HG03520 (cell line): ENCODE data around the gene TNFAIP8.

Experiments
- ATAC-seq: cut with Tn5 transposase; IDR thresholded peaks from one replicate; pipeline ENCODE4 v1.9.1; 2021; ENCODE audit warnings: mild to moderate bottlenecking, moderate library complexity; ENCODE audit not compliant: unreplicated experiment

Gene TNFAIP8

GRCh38 chr5:119365847-119366539, 10.2 kb downstream of the TNFAIP8 start:
- ATAC-seq, result no peak

DNA sequence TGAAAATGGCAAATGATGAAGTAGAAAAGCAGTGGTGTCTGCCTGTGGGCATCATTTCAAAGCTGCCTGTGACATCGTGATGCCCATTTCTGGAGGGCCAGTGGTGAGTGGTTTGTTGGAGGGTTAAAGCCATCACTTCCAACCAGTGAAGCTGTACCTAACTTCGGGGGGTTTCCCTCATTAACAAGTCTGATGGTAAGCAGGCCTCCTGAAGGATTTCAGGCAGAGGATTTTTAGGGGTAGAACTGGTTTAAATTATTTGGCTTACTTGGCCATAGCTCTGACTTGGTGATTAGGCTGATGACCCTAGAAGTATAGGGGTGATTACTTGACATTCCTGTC, 10.7 kb downstream of the TNFAIP8 start:
- ATAC-seq, result no peak

- peak; percentile 79 for ATAC-seq
Measured at GRCh38 chr5:119367502-119368237, 11.9 kb downstream of the TNFAIP8 start.

- no peak for ATAC-seq
Measured at GRCh38 chr5:119368238-119368630, 12.4 kb downstream of the TNFAIP8 start.

GRCh38 chr5:119370486-119370885, 14.7 kb downstream of the TNFAIP8 start:
- ATAC-seq, result no peak

- no peak for ATAC-seq
Measured at GRCh38 chr5:119371146-119371545, 15.3 kb downstream of the TNFAIP8 start.

DNA sequence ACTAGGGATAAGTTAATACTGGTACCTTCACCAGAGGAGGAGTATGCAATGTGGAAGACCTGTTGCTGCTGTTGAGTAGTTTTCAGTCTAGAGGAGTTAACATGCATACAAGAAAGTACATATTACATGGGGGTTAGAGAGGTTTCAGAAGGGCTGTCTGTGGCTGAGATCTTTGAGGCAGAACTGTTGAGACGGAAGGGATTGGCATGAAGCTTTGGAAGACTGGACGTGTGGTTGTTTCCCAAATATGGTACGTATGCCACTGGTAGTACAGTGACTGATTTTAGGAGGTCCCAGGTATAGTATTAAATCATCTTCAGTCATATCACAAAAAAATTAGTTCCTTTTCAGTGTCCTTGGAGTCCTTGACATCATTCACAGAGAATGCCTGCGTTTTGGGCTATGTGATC, 17.6 kb downstream of the TNFAIP8 start:
- peak; percentile 41 for ATAC-seq

DNA sequence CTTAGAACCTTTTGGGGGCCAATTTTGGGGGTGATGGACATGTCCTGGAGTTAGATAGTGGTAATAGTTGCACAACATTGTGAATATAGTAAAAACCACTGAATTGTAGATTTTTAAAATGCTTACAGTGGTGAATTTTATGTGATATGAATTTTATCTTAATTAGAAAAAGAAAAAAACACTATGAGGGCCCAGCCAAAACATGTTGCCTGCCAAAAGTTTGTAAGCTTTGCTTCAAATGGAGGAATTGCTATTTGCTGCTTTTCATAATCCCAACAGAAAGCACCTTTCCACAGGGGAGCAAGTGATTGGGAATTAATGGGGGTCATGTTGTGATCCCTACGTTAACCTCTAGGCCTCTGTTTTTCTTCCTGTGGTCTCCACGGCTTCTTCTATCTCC, 19.1 kb downstream of the TNFAIP8 start:
- no peak for ATAC-seq

- ATAC-seq, result no peak
Measured at GRCh38 chr5:119377066-119377465, 21.2 kb downstream of the TNFAIP8 start.

- no peak for ATAC-seq
Measured at GRCh38 chr5:119378075-119378700, 22.4 kb downstream of the TNFAIP8 start.

DNA sequence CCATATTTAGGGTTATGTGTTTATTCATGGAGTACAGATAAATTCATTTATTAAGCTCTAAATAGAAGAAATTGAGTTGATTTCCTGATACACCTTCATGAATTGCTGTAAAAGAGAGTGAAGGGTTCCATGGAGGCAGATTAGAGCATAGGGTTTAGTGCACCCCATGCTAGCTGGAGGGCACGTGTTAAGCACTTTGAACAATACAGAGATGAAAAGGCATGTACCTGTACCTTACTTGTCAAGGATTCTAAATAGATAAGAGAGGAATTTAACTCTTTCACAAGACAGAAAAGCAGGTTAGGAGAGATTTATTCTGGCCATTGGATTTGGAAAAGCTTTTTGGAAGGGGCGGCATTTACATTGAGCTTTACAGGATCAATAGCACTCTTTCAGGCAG, 23.3 kb downstream of the TNFAIP8 start:
- no peak for ATAC-seq

DNA sequence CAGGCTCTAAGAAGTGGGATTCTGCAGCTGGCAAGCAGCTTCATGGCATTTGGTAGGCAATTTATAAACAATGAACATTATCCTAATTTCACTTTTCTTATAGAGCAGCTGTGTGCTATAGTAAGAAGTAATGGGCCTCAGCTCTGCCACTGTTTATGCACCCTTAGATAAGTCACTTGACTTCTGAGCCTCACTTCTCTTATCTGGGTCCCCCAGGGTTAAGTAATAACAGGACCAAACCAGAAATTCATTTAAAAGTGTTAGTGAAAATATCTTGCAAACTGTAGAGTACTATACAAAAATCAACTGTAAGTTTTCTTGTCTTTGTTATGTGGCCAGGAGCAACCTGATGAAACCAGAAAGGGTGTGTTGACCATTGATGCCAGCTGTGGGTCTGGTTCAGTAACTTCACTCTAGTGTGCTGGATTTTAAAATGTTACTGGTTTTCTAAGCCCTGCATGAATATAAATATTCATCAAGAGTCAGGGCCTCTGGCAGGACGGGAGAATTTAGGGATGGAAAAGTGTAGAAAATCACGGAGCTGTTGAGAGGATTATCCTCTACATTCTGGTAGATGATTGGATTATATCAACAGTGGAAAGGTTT, 24.2 kb downstream of the TNFAIP8 start:
- no peak for ATAC-seq

- no peak for ATAC-seq
Measured at GRCh38 chr5:119382169-119382568, 26.4 kb downstream of the TNFAIP8 start.

DNA sequence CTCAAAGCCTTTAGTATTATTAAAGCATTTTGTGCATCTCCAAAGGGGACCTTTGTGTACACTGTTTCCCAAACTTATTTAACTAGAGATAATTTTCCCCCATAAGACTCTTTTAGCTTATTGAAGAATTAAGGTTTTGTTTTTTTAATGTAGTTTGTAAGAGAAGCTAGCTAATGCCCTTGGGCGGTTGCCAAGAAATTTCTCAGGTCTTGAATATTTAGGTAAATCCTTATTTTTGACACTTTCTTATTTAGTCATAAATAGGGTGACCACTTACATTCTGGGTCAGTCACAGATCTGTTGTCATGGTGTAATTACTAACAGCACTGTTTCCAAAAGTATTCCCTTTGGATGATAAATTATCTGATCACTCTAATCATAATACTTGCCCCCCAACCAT, 27.2 kb downstream of the TNFAIP8 start:
- no peak for ATAC-seq

GRCh38 chr5:119385136-119385535, 29.3 kb downstream of the TNFAIP8 start:
- peak; percentile 37 for ATAC-seq

DNA sequence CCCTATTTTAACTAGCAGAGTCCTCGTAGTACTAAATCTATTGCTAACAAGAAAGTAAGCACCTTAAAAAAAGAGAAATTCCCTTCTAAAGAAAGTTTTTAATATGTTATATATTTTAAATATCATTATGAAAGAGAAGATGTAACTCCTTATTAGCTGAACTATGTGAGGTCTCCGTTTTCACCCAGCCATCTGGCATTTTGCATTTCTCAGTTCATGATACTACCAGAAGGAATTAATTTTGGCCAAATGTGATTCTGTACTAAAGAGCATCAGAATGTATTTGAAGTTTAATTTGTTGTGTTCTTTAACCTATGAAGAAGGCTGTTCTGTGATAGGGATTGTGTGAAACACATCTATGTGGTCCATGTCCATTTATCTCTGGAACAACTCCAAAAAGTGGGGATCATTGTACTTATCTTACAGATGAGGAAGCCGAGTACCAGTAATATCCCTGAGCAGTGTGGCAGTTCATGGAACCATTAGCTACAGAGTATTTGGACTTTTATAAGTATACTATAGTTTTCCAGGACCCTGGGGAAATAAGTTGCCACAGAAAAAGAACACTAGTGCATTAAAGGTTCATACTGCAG, 29.8 kb downstream of the TNFAIP8 start:
- peak; percentile 24 for ATAC-seq

DNA sequence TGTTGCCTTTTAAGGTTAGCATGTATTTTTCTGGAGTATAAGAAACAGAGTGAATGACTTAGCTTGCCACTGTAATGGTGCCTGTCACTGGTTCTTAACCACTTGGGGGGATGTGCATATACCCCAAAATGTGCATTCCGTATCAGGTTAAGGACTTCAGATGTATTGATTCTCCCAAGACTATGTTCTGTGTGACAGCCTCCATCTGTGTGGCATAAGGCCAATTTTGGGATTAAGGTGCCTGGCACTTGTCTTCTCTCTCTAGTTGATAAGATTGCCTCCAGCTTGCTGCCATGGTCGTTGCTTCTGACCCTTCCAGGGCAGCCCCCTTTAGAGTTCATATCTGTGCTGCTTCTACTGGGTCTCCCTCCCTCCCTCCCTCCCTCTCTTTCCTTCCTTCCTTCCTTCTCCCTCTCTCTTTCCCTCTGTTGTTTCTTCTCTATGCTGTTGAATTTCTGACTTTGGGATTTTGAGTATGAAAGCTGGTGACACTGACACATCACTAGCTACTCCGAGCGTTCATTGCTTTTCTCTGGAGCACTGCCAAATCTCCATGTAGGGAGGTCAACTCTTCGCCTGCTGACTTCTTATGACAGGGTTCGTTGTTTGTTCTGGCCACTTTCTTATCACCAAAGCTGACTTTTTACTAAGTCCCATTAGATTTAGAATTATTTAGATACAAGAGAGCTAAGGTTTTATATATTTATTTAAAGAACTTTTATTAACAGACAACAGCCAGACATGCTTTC, 31.0 kb downstream of the TNFAIP8 start:
- ATAC-seq, result no peak

GRCh38 chr5:119387945-119388618, 32.3 kb downstream of the TNFAIP8 start:
- ATAC-seq, result no peak

DNA sequence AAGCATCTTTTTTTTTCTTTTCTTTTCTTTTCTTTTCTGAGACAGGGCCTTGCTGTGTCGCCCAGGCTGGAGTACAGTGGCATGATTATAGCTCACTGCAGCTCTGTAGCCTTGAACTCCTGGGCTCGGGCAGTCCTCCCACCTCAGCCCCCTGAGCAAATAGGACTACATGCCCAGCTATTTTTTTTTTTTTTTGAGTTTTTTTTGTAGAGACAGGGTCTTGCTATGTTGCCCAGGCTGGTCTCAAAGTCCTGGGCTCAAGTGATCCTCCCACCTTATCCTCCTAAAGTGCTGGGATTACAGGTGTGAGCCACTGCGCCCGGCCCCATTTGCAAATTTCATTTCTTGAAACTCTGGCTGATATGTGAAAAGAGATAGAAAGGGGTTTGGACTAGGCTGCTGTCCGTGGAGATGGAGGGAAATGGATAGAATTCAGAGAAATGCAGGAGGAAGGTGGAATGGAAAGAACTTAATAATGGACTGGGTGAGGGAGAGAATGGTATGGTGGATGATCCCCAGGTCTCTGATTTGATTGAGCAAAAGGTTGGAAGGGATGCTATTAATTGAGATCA, 32.9 kb downstream of the TNFAIP8 start:
- no peak for ATAC-seq
